ENCODE measurements around the gene FGF6.

FGF6 gene, protein sequence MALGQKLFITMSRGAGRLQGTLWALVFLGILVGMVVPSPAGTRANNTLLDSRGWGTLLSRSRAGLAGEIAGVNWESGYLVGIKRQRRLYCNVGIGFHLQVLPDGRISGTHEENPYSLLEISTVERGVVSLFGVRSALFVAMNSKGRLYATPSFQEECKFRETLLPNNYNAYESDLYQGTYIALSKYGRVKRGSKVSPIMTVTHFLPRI

DNA sequence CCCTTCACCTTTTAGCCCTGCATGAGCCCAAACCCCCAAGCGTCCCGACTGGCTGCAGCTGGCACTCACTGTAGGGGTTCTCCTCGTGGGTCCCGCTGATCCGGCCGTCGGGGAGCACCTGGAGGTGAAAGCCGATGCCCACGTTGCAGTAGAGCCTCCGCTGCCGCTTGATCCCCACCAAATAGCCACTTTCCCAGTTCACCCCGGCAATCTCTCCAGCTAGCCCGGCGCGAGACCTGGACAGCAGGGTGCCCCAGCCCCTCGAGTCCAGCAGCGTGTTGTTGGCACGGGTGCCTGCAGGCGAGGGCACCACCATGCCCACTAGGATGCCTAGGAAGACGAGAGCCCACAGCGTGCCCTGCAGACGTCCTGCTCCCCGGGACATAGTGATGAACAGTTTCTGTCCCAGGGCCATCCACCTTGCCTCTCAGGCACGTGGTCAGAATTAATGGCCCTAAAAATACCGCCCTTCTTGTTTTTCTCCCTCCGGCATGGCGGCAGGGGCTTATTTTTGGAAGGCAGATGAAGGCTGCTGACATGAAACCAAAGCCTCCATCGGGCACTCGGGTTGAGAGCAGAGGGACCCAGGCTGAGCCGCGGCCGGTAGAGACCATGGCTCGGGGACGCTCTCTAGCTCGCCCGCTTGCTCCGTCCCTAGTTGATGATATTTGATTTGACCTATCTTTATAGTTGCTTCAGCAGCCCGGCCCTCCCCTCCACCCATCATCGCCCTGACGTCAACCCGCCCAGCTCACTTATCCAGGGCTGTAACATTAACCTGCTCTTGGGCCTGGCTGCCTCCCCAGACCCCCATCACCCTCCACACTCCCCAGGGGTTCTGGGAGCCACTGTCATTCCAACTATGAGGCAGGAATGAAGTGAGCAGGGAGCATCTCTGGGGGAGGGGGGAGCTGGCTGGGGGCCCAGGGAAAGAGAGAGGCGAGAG lies at the start of gene FGF6:
Gene FGF6 (minus strand): TSS at position 660 of the 946 bp plus-strand sequence. CDS start 245 bp downstream, at position 415.
- H3K4me3 ChIP-seq (ENCODE audit: low read depth, low read length): no peak within 1 kb of the TSS
- DNase-seq (ENCODE audit: low read depth): no peak
- TF ChIP-seq, protein P1, sequence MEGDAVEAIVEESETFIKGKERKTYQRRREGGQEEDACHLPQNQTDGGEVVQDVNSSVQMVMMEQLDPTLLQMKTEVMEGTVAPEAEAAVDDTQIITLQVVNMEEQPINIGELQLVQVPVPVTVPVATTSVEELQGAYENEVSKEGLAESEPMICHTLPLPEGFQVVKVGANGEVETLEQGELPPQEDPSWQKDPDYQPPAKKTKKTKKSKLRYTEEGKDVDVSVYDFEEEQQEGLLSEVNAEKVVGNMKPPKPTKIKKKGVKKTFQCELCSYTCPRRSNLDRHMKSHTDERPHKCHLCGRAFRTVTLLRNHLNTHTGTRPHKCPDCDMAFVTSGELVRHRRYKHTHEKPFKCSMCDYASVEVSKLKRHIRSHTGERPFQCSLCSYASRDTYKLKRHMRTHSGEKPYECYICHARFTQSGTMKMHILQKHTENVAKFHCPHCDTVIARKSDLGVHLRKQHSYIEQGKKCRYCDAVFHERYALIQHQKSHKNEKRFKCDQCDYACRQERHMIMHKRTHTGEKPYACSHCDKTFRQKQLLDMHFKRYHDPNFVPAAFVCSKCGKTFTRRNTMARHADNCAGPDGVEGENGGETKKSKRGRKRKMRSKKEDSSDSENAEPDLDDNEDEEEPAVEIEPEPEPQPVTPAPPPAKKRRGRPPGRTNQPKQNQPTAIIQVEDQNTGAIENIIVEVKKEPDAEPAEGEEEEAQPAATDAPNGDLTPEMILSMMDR (IDR thresholded peaks at IDR 0.05; ENCODE audit: low read depth, low read length, missing control alignments): no peak

DNA sequence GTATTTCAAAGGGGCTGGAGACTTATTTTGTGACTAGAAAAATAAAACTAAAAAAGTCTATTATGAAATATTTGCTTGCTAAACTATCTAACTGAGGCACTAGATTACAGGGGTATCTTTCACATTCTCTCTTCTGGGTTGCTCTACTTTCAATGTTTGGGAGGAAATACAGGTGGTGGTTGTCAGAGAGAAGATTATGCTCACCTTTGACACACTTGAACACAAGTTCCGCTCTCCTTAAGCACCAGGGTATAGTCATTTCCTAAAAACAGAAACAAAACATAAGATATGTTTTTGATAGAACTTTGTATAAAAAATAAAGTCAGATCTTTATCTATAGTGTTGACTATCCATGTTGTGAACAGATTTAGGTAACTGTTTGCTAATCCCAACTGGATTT lies 45.4 kb upstream of the FGF6 start:
- H3K4me3 ChIP-seq (ENCODE audit: low read depth, low read length): no peak overlapping the region
- DNase-seq (ENCODE audit: low read depth): no peak
- TF ChIP-seq, protein P1 (IDR thresholded peaks at IDR 0.05; ENCODE audit: low read depth, low read length, missing control alignments): no peak

DNA sequence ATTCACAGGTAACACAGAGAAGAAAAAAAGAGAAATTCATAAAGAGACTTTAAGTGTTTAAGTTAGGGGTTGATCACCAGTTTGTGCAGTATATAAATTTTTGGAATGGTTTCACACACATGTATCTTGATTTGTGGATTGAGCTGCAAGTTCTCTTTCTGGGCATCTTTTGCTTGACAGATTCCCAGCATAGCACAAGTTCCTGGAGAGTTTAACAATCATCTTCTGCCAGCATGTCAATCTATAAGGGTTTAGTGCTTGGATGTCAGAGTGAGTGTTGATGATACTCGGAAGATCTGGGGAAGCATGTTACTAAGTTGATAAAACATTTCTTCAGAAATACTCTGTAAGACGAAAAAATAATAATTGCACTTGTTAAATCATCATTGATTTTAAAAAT lies 43.9 kb upstream of the FGF6 start:
- TF ChIP-seq, protein P1 (IDR thresholded peaks at IDR 0.05; ENCODE audit: low read depth, low read length, missing control alignments): no peak
- H3K4me3 ChIP-seq (ENCODE audit: low read depth, low read length): no peak overlapping the region
- DNase-seq (ENCODE audit: low read depth): no peak

DNA sequence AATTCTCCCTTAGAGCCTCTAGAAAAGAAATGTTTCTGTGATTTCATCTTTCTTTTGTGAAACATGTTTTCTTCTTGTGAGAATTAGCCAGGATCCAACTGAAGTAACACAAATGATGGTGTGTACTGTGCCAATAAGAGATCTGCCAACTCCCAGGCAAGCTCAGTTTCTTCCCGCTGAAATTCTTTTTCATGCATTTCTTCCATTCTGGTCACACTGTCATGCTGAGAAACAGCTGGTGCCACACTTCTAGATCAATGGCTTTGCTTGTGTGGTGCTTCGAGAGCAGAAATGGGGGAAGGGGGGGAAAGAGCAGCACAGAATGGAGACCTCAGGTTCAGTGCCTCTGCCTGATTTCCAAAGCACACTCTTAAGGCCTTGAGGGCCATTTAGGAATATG lies 41.4 kb upstream of the FGF6 start:
- no peak overlapping the region for H3K4me3 ChIP-seq (ENCODE audit: low read depth, low read length)
- TF ChIP-seq, protein P1 (IDR thresholded peaks at IDR 0.05; ENCODE audit: low read depth, low read length, missing control alignments): no peak
- DNase-seq (ENCODE audit: low read depth): no peak

DNA sequence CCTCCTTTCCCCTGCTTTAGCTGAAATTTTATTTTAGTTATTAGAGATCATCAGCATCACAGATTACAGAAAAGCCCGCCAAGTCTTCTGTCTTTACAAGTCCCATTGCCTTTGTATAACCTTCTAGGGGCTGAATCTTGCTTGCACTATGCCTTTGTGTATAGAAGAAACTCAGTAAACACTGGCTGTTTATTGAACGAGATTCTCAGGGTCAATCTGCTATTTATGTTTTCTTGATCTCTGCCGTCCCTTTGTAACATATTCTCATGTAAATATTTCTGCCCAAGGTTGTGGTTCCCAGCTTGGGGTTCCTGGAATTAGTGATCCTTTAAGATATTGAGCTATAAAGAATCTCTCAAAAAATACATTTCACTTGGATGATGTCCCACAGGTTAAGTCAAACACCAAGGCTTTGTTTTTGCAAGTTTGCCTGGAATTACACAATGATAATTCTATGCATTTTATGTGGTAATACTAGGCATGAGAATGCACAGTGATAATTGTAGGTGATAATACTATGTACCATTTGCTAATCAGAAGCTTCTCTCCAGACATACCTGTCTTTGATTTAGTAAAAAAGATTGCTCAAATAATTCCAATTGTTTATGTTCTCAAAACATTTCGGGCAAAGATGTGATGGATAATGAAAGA lies 40.6 kb upstream of the FGF6 start:
- TF ChIP-seq, protein P1 (IDR thresholded peaks at IDR 0.05; ENCODE audit: low read depth, low read length, missing control alignments): no peak

DNA sequence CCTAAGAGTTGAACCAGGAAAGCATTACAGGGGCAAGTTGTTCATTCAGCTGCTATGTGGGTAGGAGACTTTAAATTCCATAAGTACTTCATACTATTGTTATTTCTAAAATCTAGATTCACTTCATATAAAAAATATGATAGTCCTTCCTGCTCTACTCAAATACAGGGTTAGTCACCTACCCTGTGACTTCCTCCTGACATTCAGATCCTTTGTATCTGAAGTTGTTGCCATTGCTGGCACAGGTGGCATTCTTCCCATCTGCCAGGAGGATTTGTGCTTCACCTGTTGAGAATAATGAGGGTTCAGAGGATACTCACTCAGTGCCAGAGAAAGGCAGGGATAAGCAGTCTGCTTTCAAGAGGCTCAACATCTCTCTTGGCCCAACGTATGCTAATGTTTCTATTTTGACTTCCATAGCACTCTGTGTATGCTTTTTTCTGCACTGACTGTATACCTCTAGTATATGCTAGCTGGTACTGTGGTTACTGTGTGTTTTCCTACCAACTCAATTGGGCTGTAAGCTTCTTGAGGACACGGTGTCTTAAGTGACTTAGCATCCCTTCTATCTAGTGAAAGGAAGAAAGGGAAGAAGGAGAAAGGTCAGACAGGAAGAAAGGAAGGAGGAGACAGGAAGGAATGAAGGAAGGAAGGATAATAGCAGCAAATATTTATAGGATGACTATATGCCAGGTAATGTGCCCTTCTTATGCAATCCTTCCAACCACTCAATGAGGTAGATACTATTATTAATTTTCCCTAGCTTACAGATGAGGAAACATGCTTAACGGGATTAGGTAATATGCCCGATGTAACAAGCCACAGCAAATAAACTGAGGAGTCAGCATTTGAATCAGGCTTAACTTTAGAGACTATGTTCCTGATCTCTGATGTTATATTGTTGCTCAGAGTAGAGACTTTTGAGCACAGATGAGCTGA lies 38.5 kb upstream of the FGF6 start:
- no peak overlapping the region for H3K4me3 ChIP-seq (ENCODE audit: low read depth, low read length)
- DNase-seq (ENCODE audit: low read depth): no peak
- TF ChIP-seq, protein P1 (IDR thresholded peaks at IDR 0.05; ENCODE audit: low read depth, low read length, missing control alignments): no peak

More for the DNA sequence above, 40.6 kb upstream of the FGF6 start:
- no peak for DNase-seq (ENCODE audit: low read depth)
- no peak overlapping the region for H3K4me3 ChIP-seq (ENCODE audit: low read depth, low read length)

Data from GM12864 (cell line).